ENCODE data around the gene KLRC3.
"Not testable (repeated sequence)": the region's sequence is repeated elsewhere in the genome, so short reads cannot be mapped to it uniquely, and the experiment has no call there.

KLRC3 gene

DNA sequence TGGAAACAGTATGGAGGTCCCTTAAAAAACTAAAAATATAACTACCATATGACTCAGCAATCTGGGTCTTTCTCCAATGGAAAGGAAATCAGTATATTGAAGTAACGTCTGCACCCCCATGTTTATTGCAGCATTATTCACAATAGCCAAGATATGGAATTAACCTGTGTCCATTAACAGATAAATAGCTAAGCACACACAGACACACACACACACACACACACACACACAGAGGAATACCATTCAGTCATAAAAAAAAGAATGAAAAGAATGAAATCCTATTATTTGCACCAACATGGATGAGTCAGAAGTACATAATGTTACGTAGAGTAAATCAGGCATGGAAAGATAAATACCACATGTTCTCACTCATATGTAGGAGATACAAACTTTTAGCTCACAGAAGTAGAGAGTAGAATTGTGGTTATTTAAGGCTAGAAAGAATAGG, 35.2 kb downstream of the KLRC3 start:
- no peak overlapping the region for H3K4me3 ChIP-seq (ENCODE audit: low read depth, low read length)
- H3K27ac ChIP-seq: peak overlapping the region; percentile 16
- DNase-seq: no peak
- TF ChIP-seq, protein P1, sequence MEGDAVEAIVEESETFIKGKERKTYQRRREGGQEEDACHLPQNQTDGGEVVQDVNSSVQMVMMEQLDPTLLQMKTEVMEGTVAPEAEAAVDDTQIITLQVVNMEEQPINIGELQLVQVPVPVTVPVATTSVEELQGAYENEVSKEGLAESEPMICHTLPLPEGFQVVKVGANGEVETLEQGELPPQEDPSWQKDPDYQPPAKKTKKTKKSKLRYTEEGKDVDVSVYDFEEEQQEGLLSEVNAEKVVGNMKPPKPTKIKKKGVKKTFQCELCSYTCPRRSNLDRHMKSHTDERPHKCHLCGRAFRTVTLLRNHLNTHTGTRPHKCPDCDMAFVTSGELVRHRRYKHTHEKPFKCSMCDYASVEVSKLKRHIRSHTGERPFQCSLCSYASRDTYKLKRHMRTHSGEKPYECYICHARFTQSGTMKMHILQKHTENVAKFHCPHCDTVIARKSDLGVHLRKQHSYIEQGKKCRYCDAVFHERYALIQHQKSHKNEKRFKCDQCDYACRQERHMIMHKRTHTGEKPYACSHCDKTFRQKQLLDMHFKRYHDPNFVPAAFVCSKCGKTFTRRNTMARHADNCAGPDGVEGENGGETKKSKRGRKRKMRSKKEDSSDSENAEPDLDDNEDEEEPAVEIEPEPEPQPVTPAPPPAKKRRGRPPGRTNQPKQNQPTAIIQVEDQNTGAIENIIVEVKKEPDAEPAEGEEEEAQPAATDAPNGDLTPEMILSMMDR (IDR thresholded peaks at IDR 0.05; ENCODE audit: low read depth, low read length, missing control alignments): no peak
- H3K36me3 ChIP-seq (replicated peaks): no peaks in the 10 kb centered on the region
- in situ Hi-C loops (cut with HindIII; ENCODE audit: low pct_ligation_motif_present, low sequenced_read_pairs): no loop called here
- H3K27me3 ChIP-seq (replicated peaks): no peaks in the 10 kb centered on the region

DNA sequence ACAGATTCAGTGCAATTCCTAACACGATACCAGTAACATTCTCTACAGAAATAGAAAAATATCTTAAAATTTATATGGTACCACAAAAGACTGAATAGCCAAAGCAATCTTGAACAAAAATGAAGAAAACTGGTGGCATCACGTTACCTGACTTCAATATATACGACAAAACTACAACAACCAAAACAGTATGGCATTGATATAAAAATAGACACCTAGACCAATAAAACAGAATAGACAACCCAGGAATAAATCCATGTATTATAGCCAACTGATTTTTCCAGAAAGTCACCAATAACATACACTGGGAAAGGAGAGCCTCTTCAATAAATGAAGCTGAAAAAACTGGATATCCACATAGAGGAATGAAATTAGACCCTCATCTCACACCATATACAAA, 36.2 kb downstream of the KLRC3 start:
- H3K4me3 ChIP-seq (ENCODE audit: low read depth, low read length): no peak overlapping the region
- H3K36me3 ChIP-seq (replicated peaks): no peaks in the 10 kb centered on the region
- H3K27me3 ChIP-seq (replicated peaks): no peaks in the 10 kb centered on the region
- no peak overlapping the region for H3K27ac ChIP-seq
- TF ChIP-seq, protein P1 (IDR thresholded peaks at IDR 0.05; ENCODE audit: low read depth, low read length, missing control alignments): no peak
- DNase-seq: no peak
- in situ Hi-C loops (cut with HindIII; ENCODE audit: low pct_ligation_motif_present, low sequenced_read_pairs): no loop called here

DNA sequence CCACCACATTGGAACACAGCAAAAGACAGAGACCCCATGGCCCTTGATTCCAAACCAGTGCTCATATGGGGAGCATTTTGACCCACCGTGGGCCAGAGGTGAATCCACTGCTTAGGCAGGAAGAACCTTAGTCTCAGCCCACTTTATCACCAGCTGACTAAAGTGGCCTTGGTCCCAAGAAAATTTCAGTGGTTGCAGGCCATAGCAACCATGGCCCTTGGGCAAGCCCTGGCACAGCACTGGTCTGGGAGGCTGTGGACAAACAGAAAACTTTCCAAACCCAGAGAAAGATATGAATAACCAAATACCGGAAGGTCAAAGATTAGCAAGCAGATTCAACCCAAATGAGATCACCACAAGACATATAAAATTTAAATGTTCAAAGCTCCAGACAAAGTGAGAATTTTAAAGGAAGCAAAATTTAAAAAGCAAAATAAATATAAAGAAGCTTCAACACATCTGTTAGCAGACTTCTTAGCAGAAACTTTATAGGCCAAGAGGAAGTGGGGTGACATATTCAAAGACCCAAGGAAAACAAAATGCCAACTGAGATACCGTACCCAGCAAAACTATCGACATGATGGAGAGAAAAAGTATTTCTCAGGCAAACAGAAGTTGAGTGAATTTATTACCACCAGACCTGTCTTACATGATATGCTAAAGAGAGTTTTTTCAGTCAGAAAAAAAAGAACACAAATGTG, 38.3 kb downstream of the KLRC3 start:
- TF ChIP-seq, protein P1 (IDR thresholded peaks at IDR 0.05; ENCODE audit: low read depth, low read length, missing control alignments): no peak
- Histone ChIP-seq H3K4me3 (ENCODE audit: low read depth, low read length) (no peak overlapping the region), H3K27me3 (replicated peaks) (no peaks in the 10 kb centered on the region), H3K36me3 (replicated peaks) (no peaks in the 10 kb centered on the region), H3K27ac (no peak overlapping the region)
- in situ Hi-C loops (cut with HindIII; ENCODE audit: low pct_ligation_motif_present, low sequenced_read_pairs): no loop called here
- DNase-seq: no peak

DNA sequence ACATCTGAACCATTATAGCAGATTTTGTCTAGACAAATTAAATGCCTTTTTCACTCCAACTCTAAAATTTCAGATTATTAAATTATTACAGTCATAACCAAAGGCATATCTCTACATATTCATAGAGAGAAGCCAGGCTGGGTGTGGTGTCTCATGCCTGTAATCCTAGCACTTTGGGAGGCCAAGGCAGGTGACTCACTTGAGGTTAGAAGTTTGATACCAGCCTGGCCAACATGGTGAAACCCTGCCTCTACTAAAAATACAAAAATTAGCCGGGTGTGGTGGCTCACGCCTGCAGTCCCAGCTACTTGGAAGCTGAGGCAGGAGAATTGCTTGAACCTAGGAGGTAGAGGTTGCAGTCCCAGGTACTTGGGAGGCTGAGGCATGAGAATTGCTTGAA, 41.7 kb downstream of the KLRC3 start:
- H3K4me3 ChIP-seq (ENCODE audit: low read depth, low read length); H3K27me3 ChIP-seq (replicated peaks); H3K27ac ChIP-seq; DNase-seq; H3K36me3 ChIP-seq (replicated peaks); in situ Hi-C loops (cut with HindIII; ENCODE audit: low pct_ligation_motif_present, low sequenced_read_pairs): not testable (repeated sequence)

DNA sequence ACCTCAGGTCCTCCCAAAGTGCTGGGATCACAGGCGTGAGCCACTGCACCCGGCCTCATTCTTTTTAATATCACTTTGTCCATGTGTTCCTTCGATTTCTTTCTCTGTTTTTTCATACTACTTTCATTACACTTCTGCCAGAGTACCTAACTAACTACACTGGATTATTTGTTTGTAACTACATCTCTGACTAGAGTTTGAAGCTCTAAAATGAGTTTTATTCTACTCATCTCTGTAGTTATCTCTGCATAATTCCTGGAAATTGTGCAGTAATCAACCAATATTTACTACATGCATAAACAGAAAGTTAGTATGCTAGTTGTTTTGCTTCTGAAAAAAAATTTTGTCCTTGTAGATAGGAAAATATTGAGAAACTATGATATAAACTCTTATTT, 45.8 kb downstream of the KLRC3 start:
- no peaks in the 10 kb centered on the region for H3K36me3 ChIP-seq (replicated peaks)
- no peak overlapping the region for H3K27ac ChIP-seq
- in situ Hi-C loops (cut with HindIII; ENCODE audit: low pct_ligation_motif_present, low sequenced_read_pairs): no loop called here
- H3K27me3 ChIP-seq (replicated peaks): no peaks in the 10 kb centered on the region
- no peak for DNase-seq
- no peak overlapping the region for H3K4me3 ChIP-seq (ENCODE audit: low read depth, low read length)
- TF ChIP-seq, protein P1 (IDR thresholded peaks at IDR 0.05; ENCODE audit: low read depth, low read length, missing control alignments): no peak

DNA sequence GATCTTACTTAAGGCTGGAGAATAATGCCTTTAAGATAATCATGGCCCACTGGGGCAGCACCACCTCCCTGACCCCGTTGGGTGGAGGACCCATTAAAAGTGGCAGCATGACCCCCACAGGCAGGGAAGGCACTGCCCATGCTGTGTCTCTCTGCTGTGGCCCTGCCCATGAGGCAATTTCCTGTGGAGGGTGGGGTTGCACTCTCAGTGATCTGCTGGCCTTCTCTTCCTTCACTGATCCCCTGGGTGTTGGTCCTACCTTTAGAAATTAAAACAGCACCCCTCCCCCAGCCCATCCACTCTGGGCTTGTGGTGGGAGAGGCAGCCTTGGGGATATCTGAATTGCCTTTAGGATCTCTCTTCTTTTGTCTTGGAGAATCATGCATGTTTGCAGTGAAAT, 47.8 kb downstream of the KLRC3 start:
- no peak for DNase-seq
- no peaks in the 10 kb centered on the region for H3K36me3 ChIP-seq (replicated peaks)
- H3K4me3 ChIP-seq (ENCODE audit: low read depth, low read length): no peak overlapping the region
- no peaks in the 10 kb centered on the region for H3K27me3 ChIP-seq (replicated peaks)
- TF ChIP-seq, protein P1 (IDR thresholded peaks at IDR 0.05; ENCODE audit: low read depth, low read length, missing control alignments): no peak
- no peak overlapping the region for H3K27ac ChIP-seq
- in situ Hi-C loops (cut with HindIII; ENCODE audit: low pct_ligation_motif_present, low sequenced_read_pairs): no loop called here

DNA sequence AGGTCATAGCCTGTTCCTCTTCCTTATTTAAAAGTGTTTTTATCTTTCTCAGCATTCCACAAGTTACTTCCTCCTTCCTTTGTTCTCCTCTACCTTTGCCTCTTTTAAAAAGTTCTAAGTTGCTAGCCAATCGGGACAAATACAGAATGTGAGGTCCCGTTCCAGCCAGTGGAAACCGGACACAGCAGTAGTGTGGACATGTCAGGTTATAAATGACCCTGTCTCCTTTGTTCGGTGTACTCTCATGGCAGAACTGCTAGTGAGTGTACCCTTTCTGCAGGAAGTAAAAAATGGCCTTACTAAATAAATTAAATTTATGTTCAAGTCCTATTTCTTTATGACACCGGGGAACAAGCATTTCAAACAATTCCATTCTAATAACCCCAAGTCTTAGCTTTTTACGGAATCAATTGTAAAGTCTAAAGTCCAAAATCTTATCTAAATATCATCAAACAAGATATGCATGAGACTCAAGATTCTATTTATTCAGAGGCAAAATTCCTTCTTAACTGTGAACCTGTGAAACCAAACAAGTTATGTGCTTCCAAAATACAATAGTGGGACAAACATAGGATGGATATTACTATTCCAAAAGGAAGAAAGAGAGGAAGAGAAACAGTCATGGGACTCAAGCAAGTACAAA, 48.4 kb downstream of the KLRC3 start:
- in situ Hi-C loops (cut with HindIII; ENCODE audit: low pct_ligation_motif_present, low sequenced_read_pairs); H3K36me3 ChIP-seq (replicated peaks); DNase-seq; H3K27me3 ChIP-seq (replicated peaks); H3K27ac ChIP-seq; H3K4me3 ChIP-seq (ENCODE audit: low read depth, low read length): not testable (repeated sequence)

Measured in brain microvascular endothelial cell (primary cell).